Right lobe of liver (tissue), 4 donors: ENCODE data around the gene ACSBG1.

Experiments used
- CTCF ChIP-seq, 4 donors: fragments of 200-600 bp in 3 of 4; fragments of 450-650 bp in 1 of 4; IDR thresholded peaks; one replicate each; pipeline versions ENCODE4 v1.5.1 to v1.8.0; 2016 to 2022; ENCODE audit warnings: antibody characterized with exemption in 4 of 4, mild to moderate bottlenecking in 2 of 4
- POLR2A ChIP-seq: fragments of 450-650 bp; IDR thresholded peaks from one replicate; pipeline ENCODE4 v1.6.1; 2017; ENCODE audit warnings: antibody characterized with exemption, mild to moderate bottlenecking
- donor health status: DM: no; HTN: no; CAD: no.
- donor health status: DM: no; HTN: no; CAD: no.
- donor health status: DM: no; HTN: yes; CAD: no.

GRCh38 chr15:78220713-78221112 is 13.7 kb downstream of the ACSBG1 start:
- TF ChIP-seq CTCF (IDR thresholded peaks at IDR 0.05) = no peak
- TF ChIP-seq POLR2A = no peak
